ENCODE data around the gene DNAH8.

Gene DNAH8

GRCh38 chr6:38943964-38944363, 228.9 kb downstream of the DNAH8 start:
- Histone ChIP-seq H3K27me3 (ENCODE audit: control insufficient read depth in 1 of 2, insufficient read depth in 2 of 2, low read length in 2 of 2) (no peaks in the 10 kb centered on the region), H3K36me3 (ENCODE audit: insufficient read depth, low read length) (no peaks in the 10 kb centered on the region), H3K4me3 (ENCODE audit: low read depth in 1 of 2, low read length in 2 of 2) (no peak overlapping the region), H3K9ac (ENCODE audit: low read length) (no peak overlapping the region), H3K4me1 (ENCODE audit: insufficient read depth, low read length) (no peaks in the 10 kb centered on the region), H3K9me3 (ENCODE audit: low read length) (no peaks in the 10 kb centered on the region), H3K27ac (ENCODE audit: low read depth, low read length) (no peak overlapping the region)

- no peaks in the 10 kb centered on the region for H3K4me1 ChIP-seq (ENCODE audit: insufficient read depth, low read length)
- no peak overlapping the region for H3K9ac ChIP-seq (ENCODE audit: low read length)
- H3K27ac ChIP-seq (ENCODE audit: low read depth, low read length) = no peak overlapping the region
- H3K36me3 ChIP-seq (ENCODE audit: insufficient read depth, low read length) = no peaks in the 10 kb centered on the region
- no peaks in the 10 kb centered on the region for H3K9me3 ChIP-seq (ENCODE audit: low read length)
- H3K4me3 ChIP-seq (ENCODE audit: low read depth in 1 of 2, low read length in 2 of 2) = no peak overlapping the region
- H3K27me3 ChIP-seq (ENCODE audit: control insufficient read depth in 1 of 2, insufficient read depth in 2 of 2, low read length in 2 of 2) = no peaks in the 10 kb centered on the region
Observed at GRCh38 chr6:38944655-38945279, 229.7 kb downstream of the DNAH8 start.

GRCh38 chr6:38955861-38956260, 240.8 kb downstream of the DNAH8 start:
- no peak overlapping the region for H3K27ac ChIP-seq (ENCODE audit: low read depth, low read length)
- no peaks in the 10 kb centered on the region for H3K27me3 ChIP-seq (ENCODE audit: control insufficient read depth in 1 of 2, insufficient read depth in 2 of 2, low read length in 2 of 2)
- no peaks in the 10 kb centered on the region for H3K9me3 ChIP-seq (ENCODE audit: low read length)
- H3K4me3 ChIP-seq (ENCODE audit: low read depth in 1 of 2, low read length in 2 of 2) = no peak overlapping the region
- no peak overlapping the region for H3K9ac ChIP-seq (ENCODE audit: low read length)
- H3K36me3 ChIP-seq (ENCODE audit: insufficient read depth, low read length) = no peaks in the 10 kb centered on the region
- no peaks in the 10 kb centered on the region for H3K4me1 ChIP-seq (ENCODE audit: insufficient read depth, low read length)

- H3K4me3 ChIP-seq (ENCODE audit: low read depth in 1 of 2, low read length in 2 of 2) = no peak overlapping the region
- no peaks in the 10 kb centered on the region for H3K27me3 ChIP-seq (ENCODE audit: control insufficient read depth in 1 of 2, insufficient read depth in 2 of 2, low read length in 2 of 2)
- H3K4me1 ChIP-seq (ENCODE audit: insufficient read depth, low read length) = no peaks in the 10 kb centered on the region
- no peak overlapping the region for H3K27ac ChIP-seq (ENCODE audit: low read depth, low read length)
- H3K9ac ChIP-seq (ENCODE audit: low read length) = no peak overlapping the region
- H3K36me3 ChIP-seq (ENCODE audit: insufficient read depth, low read length) = no peaks in the 10 kb centered on the region
- no peaks in the 10 kb centered on the region for H3K9me3 ChIP-seq (ENCODE audit: low read length)
Observed at GRCh38 chr6:38957426-38957825, 242.3 kb downstream of the DNAH8 start.

GRCh38 chr6:38959138-38959537, 244.0 kb downstream of the DNAH8 start:
- H3K36me3 ChIP-seq (ENCODE audit: insufficient read depth, low read length) = no peaks in the 10 kb centered on the region
- no peak overlapping the region for H3K4me3 ChIP-seq (ENCODE audit: low read depth in 1 of 2, low read length in 2 of 2)
- H3K27me3 ChIP-seq (ENCODE audit: control insufficient read depth in 1 of 2, insufficient read depth in 2 of 2, low read length in 2 of 2) = no peaks in the 10 kb centered on the region
- H3K4me1 ChIP-seq (ENCODE audit: insufficient read depth, low read length) = no peaks in the 10 kb centered on the region
- no peaks in the 10 kb centered on the region for H3K9me3 ChIP-seq (ENCODE audit: low read length)
- no peak overlapping the region for H3K27ac ChIP-seq (ENCODE audit: low read depth, low read length)
- H3K9ac ChIP-seq (ENCODE audit: low read length) = no peak overlapping the region

- Histone ChIP-seq H3K27ac (ENCODE audit: low read depth, low read length) (no peak overlapping the region), H3K4me1 (ENCODE audit: insufficient read depth, low read length) (no peaks in the 10 kb centered on the region), H3K9ac (ENCODE audit: low read length) (no peak overlapping the region), H3K4me3 (ENCODE audit: low read depth in 1 of 2, low read length in 2 of 2) (no peak overlapping the region), H3K9me3 (ENCODE audit: low read length) (no peaks in the 10 kb centered on the region), H3K36me3 (ENCODE audit: insufficient read depth, low read length) (no peaks in the 10 kb centered on the region), H3K27me3 (ENCODE audit: control insufficient read depth in 1 of 2, insufficient read depth in 2 of 2, low read length in 2 of 2) (no peaks in the 10 kb centered on the region)
Observed at GRCh38 chr6:38968702-38969149, 253.6 kb downstream of the DNAH8 start.

GRCh38 chr6:38973178-38974057, 258.3 kb downstream of the DNAH8 start:
- H3K4me1 ChIP-seq (ENCODE audit: insufficient read depth, low read length) = peaks cover 22% of the 10 kb centered on the region
- H3K27me3 ChIP-seq (ENCODE audit: control insufficient read depth in 1 of 2, insufficient read depth in 2 of 2, low read length in 2 of 2) = peaks cover 7 to 17% of the 10 kb centered on the region in 2 donors
- no peak overlapping the region for H3K4me3 ChIP-seq (ENCODE audit: low read depth in 1 of 2, low read length in 2 of 2)
- H3K36me3 ChIP-seq (ENCODE audit: insufficient read depth, low read length) = no peaks in the 10 kb centered on the region
- H3K9me3 ChIP-seq (ENCODE audit: low read length) = no peaks in the 10 kb centered on the region
- no peak overlapping the region for H3K9ac ChIP-seq (ENCODE audit: low read length)
- no peak overlapping the region for H3K27ac ChIP-seq (ENCODE audit: low read depth, low read length)

GRCh38 chr6:38974389-38975151, 259.5 kb downstream of the DNAH8 start:
- Histone ChIP-seq H3K9ac (ENCODE audit: low read length) (no peak overlapping the region), H3K36me3 (ENCODE audit: insufficient read depth, low read length) (no peaks in the 10 kb centered on the region), H3K4me1 (ENCODE audit: insufficient read depth, low read length) (peaks cover 22% of the 10 kb centered on the region), H3K9me3 (ENCODE audit: low read length) (no peaks in the 10 kb centered on the region), H3K27me3 (ENCODE audit: control insufficient read depth in 1 of 2, insufficient read depth in 2 of 2, low read length in 2 of 2) (peaks cover 12 to 28% of the 10 kb centered on the region in 2 donors), H3K4me3 (ENCODE audit: low read depth in 1 of 2, low read length in 2 of 2) (no peak overlapping the region), H3K27ac (ENCODE audit: low read depth, low read length) (peak overlapping the region; percentile 34)

- H3K4me3 ChIP-seq (ENCODE audit: low read depth in 1 of 2, low read length in 2 of 2) = no peak overlapping the region
- H3K9me3 ChIP-seq (ENCODE audit: low read length) = no peaks in the 10 kb centered on the region
- H3K27ac ChIP-seq (ENCODE audit: low read depth, low read length) = no peak overlapping the region
Observed at GRCh38 chr6:38975621-38976049, 260.5 kb downstream of the DNAH8 start.

GRCh38 chr6:38976051-38976450, 260.9 kb downstream of the DNAH8 start:
- Histone ChIP-seq H3K27ac (ENCODE audit: low read depth, low read length) (no peak overlapping the region), H3K9ac (ENCODE audit: low read length) (no peak overlapping the region), H3K4me3 (ENCODE audit: low read depth in 1 of 2, low read length in 2 of 2) (no peak overlapping the region), H3K27me3 (ENCODE audit: control insufficient read depth in 1 of 2, insufficient read depth in 2 of 2, low read length in 2 of 2) (peaks cover 18 to 35% of the 10 kb centered on the region in 2 donors), H3K4me1 (ENCODE audit: insufficient read depth, low read length) (peaks cover 22% of the 10 kb centered on the region), H3K36me3 (ENCODE audit: insufficient read depth, low read length) (no peaks in the 10 kb centered on the region), H3K9me3 (ENCODE audit: low read length) (no peaks in the 10 kb centered on the region)

More at GRCh38 chr6:38975621-38976049, 260.5 kb downstream of the DNAH8 start:
- H3K4me1 ChIP-seq (ENCODE audit: insufficient read depth, low read length) = peaks cover 22% of the 10 kb centered on the region
- no peaks in the 10 kb centered on the region for H3K36me3 ChIP-seq (ENCODE audit: insufficient read depth, low read length)
- H3K27me3 ChIP-seq (ENCODE audit: control insufficient read depth in 1 of 2, insufficient read depth in 2 of 2, low read length in 2 of 2) = peaks cover 18 to 35% of the 10 kb centered on the region in 2 donors
- no peak overlapping the region for H3K9ac ChIP-seq (ENCODE audit: low read length)

GRCh38 chr6:38976801-38977500, 261.8 kb downstream of the DNAH8 start:
- peaks cover 22 to 35% of the 10 kb centered on the region in 2 donors for H3K27me3 ChIP-seq (ENCODE audit: control insufficient read depth in 1 of 2, insufficient read depth in 2 of 2, low read length in 2 of 2)
- H3K4me1 ChIP-seq (ENCODE audit: insufficient read depth, low read length) = peaks cover 22% of the 10 kb centered on the region
- no peaks in the 10 kb centered on the region for H3K9me3 ChIP-seq (ENCODE audit: low read length)
- no peak overlapping the region for H3K9ac ChIP-seq (ENCODE audit: low read length)
- H3K27ac ChIP-seq (ENCODE audit: low read depth, low read length) = no peak overlapping the region
- no peaks in the 10 kb centered on the region for H3K36me3 ChIP-seq (ENCODE audit: insufficient read depth, low read length)
- no peak overlapping the region for H3K4me3 ChIP-seq (ENCODE audit: low read depth in 1 of 2, low read length in 2 of 2)

Data from muscle layer of colon (tissue), 2 donors.